ENCODE results near the gene BORCS8. TPM values are rescaled to one million over a fixed set of nuclear protein-coding genes. Genes with fewer than 3 reads are reported as not detected.

The BORCS8 gene
- total and polyA plus RNA-seq, 2 of the 13 experiments (the other 11 are each of a cell fraction or from before 2014, with no cell fraction given): 9.6 to 13.3 TPM

DNA sequence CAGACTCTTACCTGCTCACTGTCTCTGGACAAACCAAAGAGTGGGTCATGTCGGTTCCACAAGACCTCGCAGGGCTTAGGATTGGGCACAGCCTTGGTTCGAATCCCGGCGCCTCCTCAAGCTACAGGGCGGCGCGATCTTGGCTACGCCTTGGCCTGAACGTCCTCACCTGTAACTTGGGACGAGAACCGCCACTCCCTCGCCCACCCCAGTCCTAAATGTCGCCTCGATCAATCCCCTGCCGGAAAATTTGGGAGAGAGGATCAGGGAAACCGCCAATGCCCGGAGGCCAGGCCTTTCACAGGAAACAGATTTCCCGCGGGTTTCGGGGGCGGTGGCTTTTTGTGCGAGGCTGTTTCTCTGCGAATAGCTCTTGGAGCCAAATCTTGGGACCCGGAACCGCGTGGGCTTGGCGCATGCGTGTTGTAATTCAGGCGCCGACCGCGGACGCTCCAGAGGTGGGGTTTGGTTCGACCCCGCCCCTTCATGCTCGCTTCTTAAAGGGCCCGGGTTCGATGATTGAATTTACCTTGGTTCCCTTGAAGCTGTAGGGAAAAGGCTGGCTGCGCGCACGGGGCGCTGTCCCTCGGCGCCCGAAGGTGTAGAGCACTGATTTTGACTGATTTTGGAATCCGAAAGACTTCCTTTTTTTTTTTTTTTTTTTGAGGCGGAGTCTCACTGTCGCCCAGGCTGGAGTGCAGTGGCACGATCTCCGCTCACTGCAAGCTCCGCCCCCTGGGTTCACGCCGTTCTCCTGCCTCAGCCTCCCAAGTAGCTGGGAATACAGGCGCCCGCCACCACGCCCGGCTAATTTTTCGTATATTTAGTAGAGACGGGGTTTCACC is 11.3 kb upstream of the BORCS8 start, which contains the start of gene NR2C2AP (continued):
- TF ChIP-seq, protein P1, sequence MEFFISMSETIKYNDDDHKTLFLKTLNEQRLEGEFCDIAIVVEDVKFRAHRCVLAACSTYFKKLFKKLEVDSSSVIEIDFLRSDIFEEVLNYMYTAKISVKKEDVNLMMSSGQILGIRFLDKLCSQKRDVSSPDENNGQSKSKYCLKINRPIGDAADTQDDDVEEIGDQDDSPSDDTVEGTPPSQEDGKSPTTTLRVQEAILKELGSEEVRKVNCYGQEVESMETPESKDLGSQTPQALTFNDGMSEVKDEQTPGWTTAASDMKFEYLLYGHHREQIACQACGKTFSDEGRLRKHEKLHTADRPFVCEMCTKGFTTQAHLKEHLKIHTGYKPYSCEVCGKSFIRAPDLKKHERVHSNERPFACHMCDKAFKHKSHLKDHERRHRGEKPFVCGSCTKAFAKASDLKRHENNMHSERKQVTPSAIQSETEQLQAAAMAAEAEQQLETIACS (CRISPR knock-in tag; IDR thresholded peaks at IDR 0.05): no peak
- TF ChIP-seq, protein P2, sequence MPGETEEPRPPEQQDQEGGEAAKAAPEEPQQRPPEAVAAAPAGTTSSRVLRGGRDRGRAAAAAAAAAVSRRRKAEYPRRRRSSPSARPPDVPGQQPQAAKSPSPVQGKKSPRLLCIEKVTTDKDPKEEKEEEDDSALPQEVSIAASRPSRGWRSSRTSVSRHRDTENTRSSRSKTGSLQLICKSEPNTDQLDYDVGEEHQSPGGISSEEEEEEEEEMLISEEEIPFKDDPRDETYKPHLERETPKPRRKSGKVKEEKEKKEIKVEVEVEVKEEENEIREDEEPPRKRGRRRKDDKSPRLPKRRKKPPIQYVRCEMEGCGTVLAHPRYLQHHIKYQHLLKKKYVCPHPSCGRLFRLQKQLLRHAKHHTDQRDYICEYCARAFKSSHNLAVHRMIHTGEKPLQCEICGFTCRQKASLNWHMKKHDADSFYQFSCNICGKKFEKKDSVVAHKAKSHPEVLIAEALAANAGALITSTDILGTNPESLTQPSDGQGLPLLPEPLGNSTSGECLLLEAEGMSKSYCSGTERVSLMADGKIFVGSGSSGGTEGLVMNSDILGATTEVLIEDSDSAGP (CRISPR knock-in tag; IDR thresholded peaks at IDR 0.05; ENCODE audit: borderline replicate concordance): peak; percentile 99
- TF ChIP-seq RFX5 (IDR thresholded peaks at IDR 0.05; ENCODE audit: low read depth, low read length): no peak
- TF ChIP-seq, protein P3, sequence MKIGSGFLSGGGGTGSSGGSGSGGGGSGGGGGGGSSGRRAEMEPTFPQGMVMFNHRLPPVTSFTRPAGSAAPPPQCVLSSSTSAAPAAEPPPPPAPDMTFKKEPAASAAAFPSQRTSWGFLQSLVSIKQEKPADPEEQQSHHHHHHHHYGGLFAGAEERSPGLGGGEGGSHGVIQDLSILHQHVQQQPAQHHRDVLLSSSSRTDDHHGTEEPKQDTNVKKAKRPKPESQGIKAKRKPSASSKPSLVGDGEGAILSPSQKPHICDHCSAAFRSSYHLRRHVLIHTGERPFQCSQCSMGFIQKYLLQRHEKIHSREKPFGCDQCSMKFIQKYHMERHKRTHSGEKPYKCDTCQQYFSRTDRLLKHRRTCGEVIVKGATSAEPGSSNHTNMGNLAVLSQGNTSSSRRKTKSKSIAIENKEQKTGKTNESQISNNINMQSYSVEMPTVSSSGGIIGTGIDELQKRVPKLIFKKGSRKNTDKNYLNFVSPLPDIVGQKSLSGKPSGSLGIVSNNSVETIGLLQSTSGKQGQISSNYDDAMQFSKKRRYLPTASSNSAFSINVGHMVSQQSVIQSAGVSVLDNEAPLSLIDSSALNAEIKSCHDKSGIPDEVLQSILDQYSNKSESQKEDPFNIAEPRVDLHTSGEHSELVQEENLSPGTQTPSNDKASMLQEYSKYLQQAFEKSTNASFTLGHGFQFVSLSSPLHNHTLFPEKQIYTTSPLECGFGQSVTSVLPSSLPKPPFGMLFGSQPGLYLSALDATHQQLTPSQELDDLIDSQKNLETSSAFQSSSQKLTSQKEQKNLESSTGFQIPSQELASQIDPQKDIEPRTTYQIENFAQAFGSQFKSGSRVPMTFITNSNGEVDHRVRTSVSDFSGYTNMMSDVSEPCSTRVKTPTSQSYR (CRISPR knock-in tag; IDR thresholded peaks at IDR 0.05; ENCODE audit: borderline replicate concordance): no peak
- no peak for TF ChIP-seq ZNF552 (CRISPR knock-in tag; IDR thresholded peaks at IDR 0.05; ENCODE audit: borderline replicate concordance)
- no peak for TF ChIP-seq ZNF253 (CRISPR knock-in tag; IDR thresholded peaks at IDR 0.05; ENCODE audit: borderline replicate concordance)
- no peak for TF ChIP-seq ZNF124 (CRISPR knock-in tag; IDR thresholded peaks at IDR 0.05)
- TF ChIP-seq, protein P4, sequence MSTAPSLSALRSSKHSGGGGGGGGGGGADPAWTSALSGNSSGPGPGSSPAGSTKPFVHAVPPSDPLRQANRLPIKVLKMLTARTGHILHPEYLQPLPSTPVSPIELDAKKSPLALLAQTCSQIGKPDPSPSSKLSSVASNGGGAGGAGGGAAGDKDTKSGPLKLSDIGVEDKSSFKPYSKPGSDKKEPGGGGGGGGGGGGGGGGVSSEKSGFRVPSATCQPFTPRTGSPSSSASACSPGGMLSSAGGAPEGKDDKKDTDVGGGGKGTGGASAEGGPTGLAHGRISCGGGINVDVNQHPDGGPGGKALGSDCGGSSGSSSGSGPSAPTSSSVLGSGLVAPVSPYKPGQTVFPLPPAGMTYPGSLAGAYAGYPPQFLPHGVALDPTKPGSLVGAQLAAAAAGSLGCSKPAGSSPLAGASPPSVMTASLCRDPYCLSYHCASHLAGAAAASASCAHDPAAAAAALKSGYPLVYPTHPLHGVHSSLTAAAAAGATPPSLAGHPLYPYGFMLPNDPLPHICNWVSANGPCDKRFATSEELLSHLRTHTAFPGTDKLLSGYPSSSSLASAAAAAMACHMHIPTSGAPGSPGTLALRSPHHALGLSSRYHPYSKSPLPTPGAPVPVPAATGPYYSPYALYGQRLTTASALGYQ (CRISPR knock-in tag; IDR thresholded peaks at IDR 0.05): no peak
- TF ChIP-seq, protein P5, sequence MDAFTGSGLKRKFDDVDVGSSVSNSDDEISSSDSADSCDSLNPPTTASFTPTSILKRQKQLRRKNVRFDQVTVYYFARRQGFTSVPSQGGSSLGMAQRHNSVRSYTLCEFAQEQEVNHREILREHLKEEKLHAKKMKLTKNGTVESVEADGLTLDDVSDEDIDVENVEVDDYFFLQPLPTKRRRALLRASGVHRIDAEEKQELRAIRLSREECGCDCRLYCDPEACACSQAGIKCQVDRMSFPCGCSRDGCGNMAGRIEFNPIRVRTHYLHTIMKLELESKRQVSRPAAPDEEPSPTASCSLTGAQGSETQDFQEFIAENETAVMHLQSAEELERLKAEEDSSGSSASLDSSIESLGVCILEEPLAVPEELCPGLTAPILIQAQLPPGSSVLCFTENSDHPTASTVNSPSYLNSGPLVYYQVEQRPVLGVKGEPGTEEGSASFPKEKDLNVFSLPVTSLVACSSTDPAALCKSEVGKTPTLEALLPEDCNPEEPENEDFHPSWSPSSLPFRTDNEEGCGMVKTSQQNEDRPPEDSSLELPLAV (CRISPR knock-in tag; conservative IDR thresholded peaks at IDR 0.05; ENCODE audit: low read depth): no peak
- no peak for TF ChIP-seq GATA4 (IDR thresholded peaks at IDR 0.05; ENCODE audit: borderline replicate concordance, low read depth)
- TF ChIP-seq ZIK1 (CRISPR knock-in tag; IDR thresholded peaks at IDR 0.05; ENCODE audit: borderline replicate concordance, low read depth): no peak
- no peak for TF ChIP-seq CCAR2 (optimal IDR thresholded peaks at IDR 0.05; ENCODE audit: low read depth, low read length)
- TF ChIP-seq ZNF264 (CRISPR knock-in tag; IDR thresholded peaks at IDR 0.05): no peak
- TF ChIP-seq NKX3-1 (CRISPR knock-in tag; IDR thresholded peaks at IDR 0.05): no peak
- no peak for TF ChIP-seq CHD2 (IDR thresholded peaks at IDR 0.05; ENCODE audit: low read depth, low read length)
- no peak for TF ChIP-seq ATF7-NPFF (CRISPR knock-in tag; IDR thresholded peaks at IDR 0.05; ENCODE audit: low read depth)
- no peak; the same call in 1 of the 2 replicates for TF ChIP-seq NFKB2 (CRISPR knock-in tag; IDR thresholded peaks at IDR 0.05; ENCODE audit: borderline replicate concordance)
- no peak for TF ChIP-seq ZNF101 (CRISPR knock-in tag; IDR thresholded peaks at IDR 0.05; ENCODE audit: borderline replicate concordance, low read depth)
- no peak for TF ChIP-seq ZNF136 (CRISPR knock-in tag; IDR thresholded peaks at IDR 0.05; ENCODE audit: low read depth)
